NCI-H2196 (cell line): ENCODE results near the gene NT5M.
"Not testable (repeated sequence)": the region's sequence is repeated elsewhere in the genome, so short reads cannot be mapped to it uniquely, and the experiment has no call there.

Experiments used
- DNase-seq: peaks from one replicate; lab custom pipeline; 2025; ENCODE audit not compliant: unreplicated experiment; lab: John Stamatoyannopoulos, UW

The NT5M gene

DNA sequence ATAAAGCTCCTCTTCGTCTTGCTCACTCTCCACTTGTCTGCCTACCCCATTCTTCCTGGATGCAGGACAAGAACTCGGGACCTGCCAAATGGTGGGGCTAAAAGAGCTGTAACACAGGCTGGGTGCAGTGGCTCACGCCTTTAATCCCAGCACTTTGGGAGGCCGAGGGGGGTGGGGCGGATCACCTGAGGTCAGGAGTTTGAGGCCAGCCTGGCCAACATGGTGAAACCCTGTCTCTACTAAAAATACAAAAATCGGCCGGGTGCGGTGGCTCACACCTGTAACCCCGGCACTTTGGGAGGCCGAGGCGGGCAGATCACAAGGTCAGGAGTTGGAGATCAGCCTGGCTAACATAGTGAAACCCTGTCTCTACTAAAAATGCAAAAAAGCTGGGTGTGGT is 1.5 kb upstream of the NT5M start:
- DNase-seq: not testable (repeated sequence)

DNA sequence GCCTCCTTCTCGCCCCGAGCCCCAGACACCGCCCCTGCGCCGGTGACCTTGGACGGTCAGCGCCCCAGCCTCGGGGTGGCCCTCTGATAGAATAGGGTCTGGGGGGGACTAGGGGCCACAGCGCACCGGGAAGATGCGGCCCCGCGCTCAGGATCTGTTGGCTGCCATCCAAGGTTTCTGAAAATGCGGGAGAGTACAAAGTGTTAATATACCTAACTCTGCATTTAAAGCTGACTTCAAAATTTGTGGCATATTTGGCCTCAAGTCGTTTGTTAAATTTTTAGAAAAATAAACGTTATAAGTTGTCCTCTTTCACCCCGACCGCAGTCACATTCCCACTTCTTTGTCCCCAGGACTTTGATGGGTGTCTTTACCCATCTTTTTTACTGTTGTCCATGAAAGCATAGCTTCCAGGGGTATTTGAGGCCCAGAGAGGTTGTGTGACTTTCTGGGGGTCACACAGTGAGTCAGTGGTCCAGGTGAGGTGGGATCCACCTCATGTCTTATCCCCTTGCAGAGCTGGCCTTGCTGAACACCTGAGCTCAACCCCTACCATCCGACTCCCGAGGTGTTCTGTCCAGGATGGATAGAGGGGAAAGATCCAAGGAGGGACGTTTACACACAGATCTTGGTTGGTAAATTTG is 796 bp downstream of the NT5M start:
- peak; percentile 24 for DNase-seq

DNA sequence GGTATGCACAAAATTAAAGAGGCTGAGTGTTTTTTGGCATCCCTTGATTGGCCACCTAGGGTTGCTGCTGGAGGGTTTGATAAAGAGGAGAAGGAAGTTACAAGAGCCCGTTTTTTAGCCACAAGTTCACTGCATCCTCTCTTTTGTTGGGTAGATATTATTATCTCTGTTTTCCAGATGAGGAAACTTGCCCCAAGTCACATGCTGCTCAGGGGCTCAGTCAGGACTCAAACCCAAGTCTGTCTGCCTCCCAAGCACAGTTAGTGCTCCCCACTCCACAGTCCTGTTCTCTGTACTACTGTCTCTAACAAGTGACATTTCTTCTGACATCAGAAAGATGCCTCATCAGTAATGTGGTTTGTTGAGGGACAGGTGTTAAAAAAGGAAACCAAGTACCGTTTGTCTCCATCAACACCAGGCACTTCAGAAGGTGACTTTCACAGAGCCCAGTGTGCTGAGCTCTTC is 1.4 kb downstream of the NT5M start:
- no peak for DNase-seq

DNA sequence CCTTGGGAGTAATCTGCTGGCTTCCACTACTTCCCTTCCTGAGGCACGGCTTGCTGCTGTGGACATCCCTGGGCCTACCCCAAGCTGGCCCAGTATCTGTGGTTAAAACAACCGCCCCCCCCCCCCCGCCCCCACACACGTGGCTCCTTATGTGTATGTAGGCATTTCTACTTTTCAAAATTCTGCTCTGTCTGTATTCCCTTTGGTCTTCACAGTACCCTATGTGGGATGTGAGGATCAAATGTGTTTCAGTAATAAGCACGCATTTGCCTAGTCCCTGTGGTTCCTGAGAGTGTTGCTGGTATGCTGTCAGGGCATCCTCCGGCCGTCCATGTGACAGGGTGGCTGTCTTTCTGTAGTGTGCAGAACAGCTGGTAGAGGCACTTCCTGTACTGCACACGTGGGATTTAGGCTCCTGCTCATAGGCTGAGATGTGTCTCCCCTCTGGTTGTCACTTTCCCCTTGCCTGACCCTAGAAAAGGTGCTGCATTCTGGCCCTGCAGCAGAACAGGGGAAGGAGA is 2.2 kb downstream of the NT5M start:
- DNase-seq: no peak

DNA sequence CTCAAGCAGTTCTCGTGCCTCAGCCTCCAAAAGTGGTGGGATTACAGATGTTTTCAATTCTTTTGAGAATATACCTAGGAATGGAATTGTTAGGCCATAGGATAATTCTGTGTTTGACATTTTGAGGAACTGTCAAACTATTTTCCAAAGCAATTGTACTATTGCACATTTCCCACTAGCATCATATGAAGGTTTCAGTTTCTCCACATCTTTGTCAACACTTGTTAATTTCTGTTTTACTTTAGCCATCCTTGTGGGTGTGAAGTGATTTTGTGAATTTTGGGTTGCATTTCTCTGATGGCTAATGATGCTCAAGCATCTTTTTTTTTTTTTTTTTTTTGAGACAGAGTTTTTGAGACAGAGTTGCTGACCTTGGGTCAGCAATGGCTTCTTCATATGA is 6.2 kb downstream of the NT5M start:
- no peak for DNase-seq

DNA sequence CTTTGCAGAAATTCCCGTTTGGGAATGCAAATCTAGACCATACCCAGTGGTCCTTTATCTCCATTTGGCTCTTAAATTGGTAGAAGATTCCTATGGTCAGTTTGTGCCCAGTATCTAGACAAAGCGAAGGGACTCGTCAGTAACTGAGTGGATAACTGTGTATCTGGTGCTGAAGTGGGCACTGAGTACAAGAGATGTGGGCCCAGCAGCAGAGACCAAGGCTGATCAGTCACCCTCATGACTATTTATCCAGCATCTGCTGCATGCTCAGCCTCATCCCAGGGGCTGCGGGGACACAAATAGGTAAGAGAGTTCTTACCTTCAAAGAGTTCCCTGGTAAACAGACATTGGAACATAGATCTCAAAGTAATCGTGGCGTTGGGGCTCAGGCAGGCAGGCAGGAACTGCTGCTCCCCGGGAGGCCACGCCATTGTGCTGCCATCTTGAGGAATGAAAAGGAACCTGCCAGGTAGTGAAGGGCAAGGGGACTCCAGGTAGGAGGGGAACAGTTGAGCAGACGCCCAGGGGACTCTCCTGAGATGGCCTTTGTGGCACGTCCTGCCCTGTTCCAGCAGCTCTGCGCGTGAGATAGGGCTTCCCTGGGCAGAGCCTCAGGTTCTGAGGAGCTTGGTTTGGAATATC is 10.3 kb downstream of the NT5M start:
- DNase-seq: no peak

DNA sequence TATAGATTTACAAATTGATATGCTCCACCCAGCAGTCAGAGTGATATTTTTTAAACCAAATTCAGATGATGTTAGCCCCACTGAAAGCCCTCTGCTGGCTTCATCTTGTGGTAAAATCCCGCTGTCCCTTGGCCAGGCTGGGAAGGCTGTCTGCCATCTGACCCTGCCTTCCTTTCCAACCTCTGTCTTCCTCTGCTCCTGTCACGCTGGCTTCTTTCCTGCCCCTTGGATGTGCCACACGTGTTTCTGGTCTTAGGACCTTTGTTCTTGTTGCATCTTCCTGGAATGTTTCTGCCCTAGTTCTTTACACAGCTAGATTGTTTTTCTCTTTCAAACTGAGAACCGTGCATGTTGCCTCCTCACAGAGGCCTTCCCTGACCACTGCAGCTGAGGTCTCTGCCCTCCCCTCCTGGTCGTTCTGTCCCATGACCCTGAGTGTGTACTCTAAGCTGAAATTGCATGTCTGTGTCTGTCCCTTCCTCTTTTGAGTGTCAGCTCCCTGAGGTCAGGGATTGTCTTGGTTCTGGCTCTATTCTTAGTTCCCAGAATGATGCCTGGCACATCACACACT is 11.4 kb downstream of the NT5M start:
- DNase-seq: no peak

DNA sequence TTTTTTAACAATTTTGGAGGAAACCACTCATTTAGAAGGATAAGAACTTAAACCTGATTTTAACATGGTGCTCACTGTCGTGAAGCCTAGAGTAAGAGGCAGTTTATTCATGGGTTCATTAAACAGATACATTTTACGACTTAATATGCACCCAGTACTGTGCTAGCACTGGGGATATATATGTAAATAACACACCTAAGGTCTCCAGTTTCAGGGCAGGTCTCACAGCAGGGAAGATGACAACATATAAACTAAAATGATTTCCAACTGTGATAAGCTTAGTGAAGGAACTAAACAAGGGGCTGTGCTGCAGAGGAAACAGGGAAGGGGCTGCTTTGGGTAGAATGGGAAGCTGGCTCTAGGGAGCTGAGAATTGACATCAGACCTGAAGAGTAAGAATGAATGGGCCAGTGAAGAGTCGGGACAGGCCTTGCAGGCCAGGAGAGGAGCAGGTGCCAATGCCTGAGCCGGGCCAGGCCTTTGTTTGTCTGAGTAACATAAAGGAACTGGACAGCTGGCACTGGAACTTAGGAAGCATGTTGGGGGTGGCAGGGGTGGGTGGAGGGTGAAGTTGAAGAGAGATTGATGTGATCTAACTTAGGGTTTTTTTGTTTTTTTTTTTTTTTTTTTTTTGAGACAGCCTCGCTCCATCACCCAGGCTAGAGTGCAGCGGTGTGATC is 12.1 kb downstream of the NT5M start:
- peak; percentile 17 for DNase-seq

DNA sequence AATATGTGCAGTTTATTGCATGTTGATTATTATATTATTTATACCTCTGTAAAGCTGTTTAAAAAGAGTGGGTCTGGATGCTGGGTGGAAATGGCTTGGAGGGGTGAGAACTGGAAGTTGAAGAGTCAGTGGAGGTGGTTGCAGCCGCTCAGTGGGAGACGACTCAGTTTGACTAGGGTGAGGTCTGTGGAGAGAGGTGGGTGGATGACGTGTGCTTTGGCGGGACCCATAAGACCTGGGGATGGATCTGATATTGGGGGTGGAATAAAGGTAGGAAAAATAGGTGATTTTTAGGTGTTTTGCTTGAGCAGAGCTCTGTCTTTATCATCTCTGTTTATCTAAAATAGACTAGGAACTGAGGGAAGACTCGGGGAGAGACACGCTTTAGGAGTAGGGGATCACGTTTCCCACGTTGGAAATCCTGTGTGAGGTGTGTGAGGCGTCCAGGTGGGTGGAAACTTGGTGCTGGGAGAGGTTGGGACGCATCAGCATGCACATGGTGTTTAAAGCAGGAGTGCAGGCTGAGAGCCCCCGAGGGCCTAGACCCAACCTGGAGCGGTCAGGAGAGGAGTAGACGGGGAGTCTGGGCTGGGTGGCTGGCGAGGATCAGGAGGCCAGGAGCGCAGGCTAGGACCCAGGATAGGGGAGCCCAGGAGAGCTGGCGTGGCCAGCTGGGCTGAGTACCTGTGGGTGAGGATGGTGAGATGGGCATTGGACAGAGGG is 17.2 kb downstream of the NT5M start:
- DNase-seq: no peak

DNA sequence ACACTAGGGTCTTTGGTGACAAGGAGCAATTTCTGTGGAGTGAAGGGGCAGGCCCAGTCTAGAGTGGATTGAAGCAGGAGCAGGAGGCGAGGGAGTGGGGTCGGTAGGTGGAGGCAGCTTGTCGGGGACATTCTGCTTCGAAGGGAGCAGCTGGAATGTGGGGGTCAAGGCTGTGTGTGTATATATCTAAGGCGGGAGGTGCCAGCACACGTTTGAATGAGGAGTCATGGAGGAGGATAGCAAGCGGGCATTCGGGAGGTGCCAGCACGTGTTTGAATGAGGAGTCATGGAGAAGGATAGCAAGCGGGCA is 17.7 kb downstream of the NT5M start:
- DNase-seq: no peak

DNA sequence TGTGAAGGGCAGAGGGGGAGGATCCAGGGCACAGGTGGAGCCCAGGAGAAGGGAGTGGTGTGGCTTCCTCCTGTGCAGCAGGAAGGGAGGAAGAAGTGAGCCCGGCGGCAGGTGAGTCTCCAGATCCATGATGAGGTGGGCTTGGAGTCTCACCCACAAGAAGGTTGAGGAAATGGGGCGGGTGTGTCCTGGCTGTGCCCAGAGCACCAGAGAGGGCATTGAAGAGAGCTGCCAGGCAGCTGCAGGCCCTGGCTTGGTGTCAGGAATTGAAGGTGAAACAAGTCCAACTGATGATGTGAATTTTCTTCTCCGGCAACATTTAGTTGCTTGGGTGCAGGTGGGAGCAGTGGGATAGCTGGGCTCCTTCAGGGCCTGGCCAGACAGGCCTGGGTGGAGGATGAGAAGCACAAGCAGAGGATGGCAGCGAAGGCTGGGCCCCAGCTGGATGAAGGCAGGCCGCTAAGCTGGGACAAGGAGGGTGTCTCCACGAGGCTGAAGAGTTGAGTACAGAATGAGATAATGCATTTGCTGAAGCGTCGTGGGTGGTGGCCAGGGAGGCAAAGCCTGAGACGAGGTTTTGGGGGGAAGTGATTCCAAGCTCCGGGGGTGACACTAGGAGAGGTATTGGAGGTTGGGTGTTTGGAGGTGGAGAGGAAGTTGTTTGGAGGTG is 18.3 kb downstream of the NT5M start:
- DNase-seq: no peak

DNA sequence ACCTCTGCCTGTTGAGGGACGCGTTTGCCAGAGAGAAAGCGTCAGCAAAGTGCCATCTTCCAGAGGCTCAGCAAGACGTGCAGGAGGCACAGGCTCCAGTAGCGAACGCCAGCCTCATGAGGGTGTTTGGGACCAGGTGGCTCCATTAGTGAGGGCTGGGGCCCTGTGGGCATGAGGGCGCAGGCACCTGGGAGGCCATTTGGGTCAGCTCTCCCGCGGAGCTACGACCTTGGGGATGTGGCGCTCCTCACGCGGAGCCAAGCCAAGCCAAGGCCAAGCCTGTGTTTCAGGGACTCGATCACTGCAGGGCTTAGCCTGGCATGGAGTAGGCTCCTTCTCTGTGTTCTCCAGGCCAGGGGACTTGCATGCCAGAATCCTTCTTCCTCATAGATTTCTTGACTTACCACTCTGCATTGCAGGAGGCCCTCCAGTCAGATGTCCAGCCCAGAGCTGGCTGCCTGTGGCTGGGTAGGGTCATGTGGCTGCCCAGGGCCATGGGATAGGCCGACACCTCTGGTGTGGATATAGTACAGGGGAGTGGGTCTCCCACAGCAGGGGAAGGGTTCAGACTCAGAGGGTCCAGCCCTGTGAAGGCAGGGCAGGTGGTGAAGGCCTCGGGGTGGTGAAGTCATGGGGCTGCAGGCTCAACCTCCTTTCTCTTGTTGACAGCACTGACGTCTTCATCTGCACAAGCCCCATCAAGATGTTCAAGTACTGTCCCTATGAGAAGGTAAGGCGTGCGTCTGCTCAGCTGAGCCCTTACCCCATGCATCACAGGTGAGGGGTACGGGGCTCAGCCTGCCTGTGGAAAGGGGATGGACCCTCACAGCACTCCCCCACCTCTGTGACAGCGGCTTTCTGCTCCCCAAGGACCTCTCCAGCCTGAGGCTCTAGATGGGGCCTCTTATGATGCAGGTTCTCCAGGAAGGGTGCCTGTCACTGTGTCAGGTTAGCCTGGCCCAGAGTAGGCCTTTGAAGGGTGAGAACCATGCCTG is 19.6 kb downstream of the NT5M start:
- no peak for DNase-seq

DNA sequence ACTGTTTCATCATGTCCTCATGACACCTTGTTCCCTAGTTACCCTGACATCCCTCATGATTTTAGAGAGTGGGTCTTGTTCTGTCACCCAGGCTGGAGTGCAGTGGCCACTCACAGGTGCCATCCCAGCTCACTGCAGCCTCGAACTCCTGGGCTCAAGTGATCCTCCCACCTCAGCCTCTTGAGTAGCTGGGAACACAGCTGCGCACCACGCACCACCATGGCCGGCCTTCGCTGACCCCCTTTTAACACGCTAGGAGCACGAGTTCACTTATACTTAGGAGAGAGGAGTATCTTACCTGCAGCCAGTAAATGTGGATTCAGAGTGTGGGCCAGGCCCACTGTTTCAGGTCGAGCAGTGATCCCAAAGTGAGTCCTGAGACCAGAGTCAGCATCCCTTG is 21.4 kb downstream of the NT5M start:
- DNase-seq: no peak

DNA sequence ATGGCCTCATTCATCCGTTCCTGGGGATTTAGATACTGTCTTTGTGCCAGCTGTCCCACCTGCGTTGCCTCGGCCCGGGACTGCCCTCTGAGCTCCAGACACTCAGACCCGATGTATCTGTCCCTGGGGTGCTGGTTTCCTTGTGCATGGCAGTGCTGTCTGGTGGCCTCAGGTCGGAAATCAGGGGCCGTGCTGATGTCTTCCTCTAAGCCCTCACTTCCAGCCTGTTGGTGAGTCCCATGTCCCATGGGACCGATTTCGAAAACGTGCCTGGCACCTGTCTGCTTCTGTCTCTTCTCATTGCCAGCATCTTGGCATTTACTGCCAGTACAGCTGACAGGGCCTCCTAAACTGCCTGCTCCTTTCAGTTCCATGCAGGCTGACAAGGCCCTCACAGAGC is 22.1 kb downstream of the NT5M start:
- no peak for DNase-seq

DNA sequence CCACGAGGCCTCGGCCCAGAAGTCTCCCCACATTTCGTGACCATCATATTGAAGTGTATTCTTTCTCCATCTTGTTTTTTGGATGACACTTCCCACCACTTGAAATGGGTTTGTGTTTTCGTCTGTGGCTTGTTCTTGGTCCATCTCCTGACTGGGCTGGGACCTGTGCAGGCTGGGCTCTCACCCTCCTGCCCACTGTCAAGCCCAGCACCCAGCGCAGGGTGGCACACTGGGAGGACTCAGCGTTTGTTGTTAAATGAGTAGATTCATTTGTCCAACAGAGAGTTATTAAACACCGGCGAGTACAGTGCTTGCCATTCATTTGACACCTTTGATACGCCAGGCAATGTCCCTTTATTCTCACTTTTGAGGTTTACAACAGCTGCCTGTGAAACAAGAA is 22.6 kb downstream of the NT5M start:
- DNase-seq: no peak

DNA sequence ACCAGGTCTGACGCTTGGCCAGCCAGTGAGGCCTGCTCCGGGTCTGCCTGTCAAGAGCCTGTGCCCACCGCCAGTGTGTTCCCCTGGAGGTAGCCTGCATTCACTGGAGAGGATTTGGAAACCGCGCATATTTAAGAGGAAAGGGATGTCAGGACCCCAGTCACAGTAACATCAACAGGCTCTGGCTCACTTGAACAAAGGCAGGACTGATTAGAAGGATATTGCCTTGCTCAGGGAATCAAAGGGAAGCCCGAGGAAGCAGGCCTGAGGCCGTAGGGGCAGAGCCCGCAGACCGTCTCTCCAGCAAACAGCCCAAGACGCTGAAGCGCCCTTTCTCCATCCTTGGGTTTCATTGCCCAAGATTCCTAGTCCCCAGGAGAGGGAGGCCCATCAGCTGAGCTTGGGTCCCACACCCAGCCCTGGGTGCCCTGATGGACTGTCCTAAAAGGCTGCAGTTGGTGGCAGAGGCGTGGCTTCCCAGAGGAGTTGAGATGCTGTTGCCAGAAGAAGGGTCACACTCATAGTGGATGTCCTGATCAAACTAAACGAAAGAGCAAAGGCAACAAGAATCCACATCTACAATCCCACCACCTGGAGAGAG is 23.2 kb downstream of the NT5M start:
- no peak for DNase-seq

DNA sequence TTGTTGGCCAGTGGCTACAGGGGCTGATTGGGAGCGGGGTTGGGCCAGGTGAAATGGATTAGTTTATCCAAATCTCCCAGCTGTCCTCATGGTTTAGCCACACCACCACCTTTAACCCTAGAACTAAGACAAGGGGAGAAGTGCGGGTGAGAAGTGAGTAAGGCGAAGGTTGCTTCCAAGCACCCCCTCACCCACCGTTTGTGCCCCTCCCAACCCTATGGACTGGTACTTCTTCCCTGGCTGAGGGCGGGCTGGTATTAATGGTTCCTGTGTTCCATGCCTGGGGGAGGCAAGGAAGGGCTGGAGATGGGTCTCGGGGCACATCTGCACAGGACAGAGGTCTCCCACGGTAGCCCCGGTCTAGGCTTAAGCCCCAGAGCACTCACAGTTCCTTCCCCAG is 25.1 kb downstream of the NT5M start:
- DNase-seq: no peak

DNA sequence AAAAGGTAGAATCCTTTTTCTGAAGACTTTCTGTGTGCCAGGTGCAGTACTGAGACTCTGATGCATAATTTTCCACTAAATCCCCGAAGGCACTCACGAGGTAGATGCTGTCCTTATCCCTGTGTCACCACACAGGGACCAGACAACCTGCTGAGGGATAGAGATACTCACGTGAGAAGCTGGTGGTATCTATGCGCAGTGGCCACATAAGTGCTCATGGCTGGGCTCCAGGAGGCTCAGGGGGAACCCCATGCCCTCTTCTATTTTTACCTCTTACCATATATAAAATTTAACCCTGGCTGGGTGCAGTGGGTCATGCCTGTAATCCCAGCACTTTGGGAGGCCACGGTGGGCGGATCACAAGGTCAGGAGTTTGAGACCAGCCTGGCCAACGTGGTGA is 38.3 kb downstream of the NT5M start:
- DNase-seq: no peak

DNA sequence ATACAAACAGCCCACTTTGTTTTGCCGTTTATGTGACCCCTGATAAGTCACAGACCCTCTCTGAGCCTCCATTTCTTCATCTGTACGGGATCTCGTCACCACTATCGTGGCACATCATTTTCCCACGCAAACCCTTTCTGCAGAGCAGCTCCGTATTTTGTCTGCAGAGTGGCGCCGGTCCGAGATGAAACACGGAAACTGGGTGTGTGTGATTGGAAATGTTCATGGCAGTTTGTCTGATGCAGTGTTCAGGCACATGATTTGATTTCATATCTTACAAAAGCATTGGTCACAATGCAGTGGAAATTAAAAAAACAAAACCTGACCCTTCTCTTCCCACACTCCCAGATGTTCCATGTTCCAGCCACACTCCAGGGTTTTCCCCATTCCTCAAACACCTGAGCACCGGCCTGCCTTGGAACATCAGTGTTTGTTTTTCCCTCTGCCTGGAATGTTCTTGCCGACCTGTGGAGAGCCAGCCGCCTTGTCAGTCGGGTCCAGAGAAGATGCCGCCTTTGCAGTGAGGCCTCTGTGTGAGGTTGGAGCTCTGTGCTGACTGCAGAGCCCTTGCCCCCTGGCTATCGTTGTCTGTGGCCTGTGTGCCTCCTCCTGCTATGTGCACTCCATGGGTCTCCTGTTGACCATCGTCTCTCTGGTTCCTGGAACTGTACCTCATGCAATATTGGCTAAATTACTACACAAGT is 39.2 kb downstream of the NT5M start:
- no peak for DNase-seq
